ENCODE results near the gene SHCBP1. TPM values are rescaled to one million over a fixed set of nuclear protein-coding genes. Genes with fewer than 3 reads are reported as not detected.

Gene SHCBP1
- total RNA-seq, 1 donor from 2014 or later = 2.4 TPM

GRCh38 chr16:46620266-46621005 lies 743 bp downstream of the SHCBP1 start:
- Mint-ChIP-seq H3K36me3 (ENCODE audit: unreplicated experiment) (no peaks in the 10 kb centered on the region), H3K27me3 (ENCODE audit: unreplicated experiment) (no peaks in the 10 kb centered on the region)

GRCh38 chr16:46618516-46618915 lies 2.7 kb downstream of the SHCBP1 start:
- no peaks in the 10 kb centered on the region for H3K27me3 Mint-ChIP-seq (ENCODE audit: unreplicated experiment)
- no peaks in the 10 kb centered on the region for H3K4me1 Mint-ChIP-seq (ENCODE audit: low read depth, unreplicated experiment)
- no peak overlapping the region for H3K4me3 Mint-ChIP-seq (ENCODE audit: unreplicated experiment)
- H3K9me3 Mint-ChIP-seq (ENCODE audit: unreplicated experiment) = peaks cover 6% of the 10 kb centered on the region
- TF ChIP-seq CTCF (IDR thresholded peaks at IDR 0.05; ENCODE audit: partially characterized antibody, unreplicated experiment) = no peak
- H3K27ac Mint-ChIP-seq (ENCODE audit: unreplicated experiment) = no peak overlapping the region
- no peaks in the 10 kb centered on the region for H3K36me3 Mint-ChIP-seq (ENCODE audit: unreplicated experiment)
- DNase-seq = no peak

More at GRCh38 chr16:46620266-46621005, 743 bp downstream of the SHCBP1 start:
- TF ChIP-seq CTCF (IDR thresholded peaks at IDR 0.05; ENCODE audit: partially characterized antibody, unreplicated experiment) = no peak
- Mint-ChIP-seq H3K27ac (ENCODE audit: unreplicated experiment) (no peak overlapping the region), H3K4me3 (ENCODE audit: unreplicated experiment) (peak overlapping the region; percentile 83), H3K9me3 (ENCODE audit: unreplicated experiment) (peaks cover 6% of the 10 kb centered on the region), H3K4me1 (ENCODE audit: low read depth, unreplicated experiment) (no peaks in the 10 kb centered on the region)
- no peak for DNase-seq

GRCh38 chr16:46614006-46614405 lies 7.2 kb downstream of the SHCBP1 start:
- no peaks in the 10 kb centered on the region for H3K27me3 Mint-ChIP-seq (ENCODE audit: unreplicated experiment)
- no peaks in the 10 kb centered on the region for H3K36me3 Mint-ChIP-seq (ENCODE audit: unreplicated experiment)
- no peaks in the 10 kb centered on the region for H3K9me3 Mint-ChIP-seq (ENCODE audit: unreplicated experiment)
- H3K4me3 Mint-ChIP-seq (ENCODE audit: unreplicated experiment) = no peak overlapping the region
- no peak for DNase-seq
- no peaks in the 10 kb centered on the region for H3K4me1 Mint-ChIP-seq (ENCODE audit: low read depth, unreplicated experiment)
- no peak for TF ChIP-seq CTCF (IDR thresholded peaks at IDR 0.05; ENCODE audit: partially characterized antibody, unreplicated experiment)
- no peak overlapping the region for H3K27ac Mint-ChIP-seq (ENCODE audit: unreplicated experiment)

GRCh38 chr16:46613352-46613751 lies 7.8 kb downstream of the SHCBP1 start:
- DNase-seq = no peak
- H3K27ac Mint-ChIP-seq (ENCODE audit: unreplicated experiment) = no peak overlapping the region
- no peak overlapping the region for H3K4me3 Mint-ChIP-seq (ENCODE audit: unreplicated experiment)
- H3K4me1 Mint-ChIP-seq (ENCODE audit: low read depth, unreplicated experiment) = no peaks in the 10 kb centered on the region
- no peaks in the 10 kb centered on the region for H3K9me3 Mint-ChIP-seq (ENCODE audit: unreplicated experiment)
- H3K36me3 Mint-ChIP-seq (ENCODE audit: unreplicated experiment) = no peaks in the 10 kb centered on the region
- H3K27me3 Mint-ChIP-seq (ENCODE audit: unreplicated experiment) = no peaks in the 10 kb centered on the region
- no peak for TF ChIP-seq CTCF (IDR thresholded peaks at IDR 0.05; ENCODE audit: partially characterized antibody, unreplicated experiment)

GRCh38 chr16:46612121-46612520 lies 9.1 kb downstream of the SHCBP1 start:
- no peaks in the 10 kb centered on the region for H3K27me3 Mint-ChIP-seq (ENCODE audit: unreplicated experiment)
- no peak overlapping the region for H3K4me3 Mint-ChIP-seq (ENCODE audit: unreplicated experiment)
- no peak for DNase-seq
- H3K27ac Mint-ChIP-seq (ENCODE audit: unreplicated experiment) = no peak overlapping the region
- no peaks in the 10 kb centered on the region for H3K9me3 Mint-ChIP-seq (ENCODE audit: unreplicated experiment)
- H3K4me1 Mint-ChIP-seq (ENCODE audit: low read depth, unreplicated experiment) = no peaks in the 10 kb centered on the region
- TF ChIP-seq CTCF (IDR thresholded peaks at IDR 0.05; ENCODE audit: partially characterized antibody, unreplicated experiment) = no peak
- no peaks in the 10 kb centered on the region for H3K36me3 Mint-ChIP-seq (ENCODE audit: unreplicated experiment)
